ENCODE results near the gene OTOGL. TPM values are rescaled to one million over a fixed set of nuclear protein-coding genes. Genes with fewer than 3 reads are reported as not detected.
A peak's percentile ranks its signal among the peaks of the same experiment; 100 is the strongest.
"Not testable (repeated sequence)": the region's sequence is repeated elsewhere in the genome, so short reads cannot be mapped to it uniquely, and the experiment has no call there.

Gene OTOGL
- total and polyA plus RNA-seq, 4 donors = 0.09 to 0.71 (median 0.21) TPM

GRCh38 chr12:80217011-80217535 lies 117.7 kb downstream of the OTOGL start:
- ATAC-seq (ENCODE audit: insufficient read depth, low FRiP score) (no peak), DNase-seq (no peak)
- Histone ChIP-seq H3K27ac (ENCODE audit: low read depth in 1 of 2, low read length in 1 of 2) (no peak overlapping the region), H3K9ac (ENCODE audit: insufficient read depth in 1 of 2, low read length in 2 of 2) (no peak overlapping the region), H3K27me3 (ENCODE audit: control insufficient read depth in 3 of 3, insufficient read depth in 3 of 3, low read length in 2 of 3) (no peaks in the 10 kb centered on the region), H3K4me3 (no peak overlapping the region), H3K9me3 (ENCODE audit: control insufficient read depth in 4 of 4, insufficient read depth in 3 of 4, low read length in 3 of 4) (no peaks in the 10 kb centered on the region), H3K36me3 (ENCODE audit: control insufficient read depth in 4 of 4, insufficient read depth in 4 of 4, low read length in 4 of 4) (no peaks in the 10 kb centered on the region), H3K4me1 (ENCODE audit: control insufficient read depth in 5 of 5, insufficient read depth in 5 of 5, low read length in 5 of 5) (peaks cover 0 to 8% (median 0%) of the 10 kb centered on the region in 5 donors)
- WGBS, 2 donors = 69 to 82% methylated on average over 5 of the region's 5 CpGs
- TF ChIP-seq CTCF (IDR thresholded peaks at IDR 0.05; ENCODE audit: control extremely low read depth, extremely low read depth) = no peak

- not testable (repeated sequence) for ATAC-seq (ENCODE audit: insufficient read depth, low FRiP score); H3K9me3 ChIP-seq (ENCODE audit: control insufficient read depth in 4 of 4, insufficient read depth in 3 of 4, low read length in 3 of 4); H3K36me3 ChIP-seq (ENCODE audit: control insufficient read depth in 4 of 4, insufficient read depth in 4 of 4, low read length in 4 of 4); H3K4me1 ChIP-seq (ENCODE audit: control insufficient read depth in 5 of 5, insufficient read depth in 5 of 5, low read length in 5 of 5); H3K4me3 ChIP-seq; H3K27ac ChIP-seq (ENCODE audit: low read depth in 1 of 2, low read length in 1 of 2); DNase-seq; H3K9ac ChIP-seq (ENCODE audit: insufficient read depth in 1 of 2, low read length in 2 of 2); H3K27me3 ChIP-seq (ENCODE audit: control insufficient read depth in 3 of 3, insufficient read depth in 3 of 3, low read length in 2 of 3)
- 76 to 89% methylated on average over 5 of the region's 5 CpGs for WGBS, 2 donors
Observed at GRCh38 chr12:80218925-80219324, 119.6 kb downstream of the OTOGL start.

- 81 to 83% methylated on average over 2 of the region's 2 CpGs for WGBS, 2 donors
- Histone ChIP-seq H3K4me1 (ENCODE audit: control insufficient read depth in 5 of 5, insufficient read depth in 5 of 5, low read length in 5 of 5) (peaks cover 0 to 3% (median 0%) of the 10 kb centered on the region in 5 donors), H3K27ac (ENCODE audit: low read depth in 1 of 2, low read length in 1 of 2) (no peak overlapping the region), H3K27me3 (ENCODE audit: control insufficient read depth in 3 of 3, insufficient read depth in 3 of 3, low read length in 2 of 3) (no peaks in the 10 kb centered on the region), H3K4me3 (no peak overlapping the region), H3K36me3 (ENCODE audit: control insufficient read depth in 4 of 4, insufficient read depth in 4 of 4, low read length in 4 of 4) (no peaks in the 10 kb centered on the region), H3K9me3 (ENCODE audit: control insufficient read depth in 4 of 4, insufficient read depth in 3 of 4, low read length in 3 of 4) (no peaks in the 10 kb centered on the region), H3K9ac (ENCODE audit: insufficient read depth in 1 of 2, low read length in 2 of 2) (no peak overlapping the region)
- DNase-seq = peak; percentile 84 to 97 (median 95)
- ATAC-seq (ENCODE audit: insufficient read depth, low FRiP score) = no peak
- TF ChIP-seq CTCF (IDR thresholded peaks at IDR 0.05; ENCODE audit: control extremely low read depth, extremely low read depth) = no peak
Observed at GRCh38 chr12:80219345-80219744, 120.0 kb downstream of the OTOGL start.

GRCh38 chr12:80222261-80222660 lies 122.9 kb downstream of the OTOGL start:
- ATAC-seq (ENCODE audit: insufficient read depth, low FRiP score) (no peak), DNase-seq (no peak)
- WGBS, 2 donors = 49 to 57% methylated on average over 3 of the region's 3 CpGs
- Histone ChIP-seq H3K4me1 (ENCODE audit: control insufficient read depth in 5 of 5, insufficient read depth in 5 of 5, low read length in 5 of 5) (no peaks in the 10 kb centered on the region), H3K27me3 (ENCODE audit: control insufficient read depth in 3 of 3, insufficient read depth in 3 of 3, low read length in 2 of 3) (no peaks in the 10 kb centered on the region), H3K36me3 (ENCODE audit: control insufficient read depth in 4 of 4, insufficient read depth in 4 of 4, low read length in 4 of 4) (no peaks in the 10 kb centered on the region), H3K9ac (ENCODE audit: insufficient read depth in 1 of 2, low read length in 2 of 2) (no peak overlapping the region), H3K4me3 (no peak overlapping the region), H3K27ac (ENCODE audit: low read depth in 1 of 2, low read length in 1 of 2) (no peak overlapping the region), H3K9me3 (ENCODE audit: control insufficient read depth in 4 of 4, insufficient read depth in 3 of 4, low read length in 3 of 4) (no peaks in the 10 kb centered on the region)
- TF ChIP-seq CTCF (IDR thresholded peaks at IDR 0.05; ENCODE audit: control extremely low read depth, extremely low read depth) = no peak
